ENCODE data around the gene LKAAEAR1. TPM values are rescaled to one million over a fixed set of nuclear protein-coding genes. Genes with fewer than 3 reads are reported as not detected.

Gene LKAAEAR1
- total and polyA plus RNA-seq, 2 of the 13 experiments (the other 11 are each of a cell fraction or from before 2014, with no cell fraction given): not detected

- peaks cover 56% of the 10 kb centered on the region for H3K4me1 ChIP-seq (ENCODE audit: insufficient read depth, low read length)
- no TSS peak for BruUV-seq (replicated peaks)
- H3K79me2 ChIP-seq (ENCODE audit: insufficient read depth, low read length): no peaks in the 10 kb centered on the region
- ChIA-PET POLR2A (interaction anchor here (1.2 to 3.7 kb wide), 11 partner anchors 10 to 407 kb away, joined by 4 to 34 read pairs (median 5); partner anchors contain the start of genes C20orf204, OPRL1, PRPF6 and RGS19), CTCF (ENCODE audit: low intra/inter-chr PET ratio, low total read pairs) (no interaction called here)
- H3K4me2 ChIP-seq (ENCODE audit: low read depth, low read length): peak overlapping the region; percentile 95
- H2AFZ ChIP-seq (ENCODE audit: low read length): no peak overlapping the region
- in situ Hi-C loops (cut with HindIII; ENCODE audit: extremely low pct_ligation_motif_present, low pct_unique_long_range_greater_than_20kb) (no loop called here), intact Hi-C loops (cut with micrococcal nuclease; ENCODE audit: unreplicated experiment) (loop anchor here (2.0 kb wide), 1 partner anchor 15 kb away; the partner anchor contains the start of gene OPRL1)
- H3K27ac ChIP-seq (ENCODE audit: extremely low read length, insufficient read depth, low read length): peak overlapping the region; percentile 78
- FAIRE-seq: peak; percentile 73
- peak overlapping the region; percentile 45 for H3K9ac ChIP-seq (ENCODE audit: insufficient read depth, low read depth, low read length)
- peak; percentile 20 for ATAC-seq
- H3K9me3 ChIP-seq (ENCODE audit: low read length): no peaks in the 10 kb centered on the region
- peaks cover 3 to 11% of the 10 kb centered on the region in 2 experiments; a peak in 2 of 5 replicates for H3K27me3 ChIP-seq (ENCODE audit: control insufficient read depth in 1 of 2, insufficient read depth in 2 of 2, low read length in 2 of 2)
- WGBS (ENCODE audit: low lambda C conversion rate): 5% methylated on average over 25 of the region's 27 CpGs
- H3K4me3 ChIP-seq (replicated peaks in 1 of 3; ENCODE audit: insufficient read depth in 1 of 3, low read depth in 2 of 3, low read length in 3 of 3): peak overlapping the region; percentile 8 to 98 (median 82); a peak in 5 of 6 replicates
- no peak for DNase-seq (ENCODE audit: low spot score)
- H3K36me3 ChIP-seq (replicated peaks in 1 of 2; ENCODE audit: control insufficient read depth in 1 of 2, insufficient read depth in 2 of 2, low read length in 2 of 2): no peaks in the 10 kb centered on the region
- peaks cover 4% of the 10 kb centered on the region; the same call in 1 of the 2 replicates for H4K20me1 ChIP-seq (ENCODE audit: insufficient read depth, low read length)
- TF ChIP-seq AHR (CRISPR knock-in tag; IDR thresholded peaks at IDR 0.05) (no peak), BRF2 (CRISPR knock-in tag; IDR thresholded peaks at IDR 0.05) (0 out of 2 replicates have a peak, but pooled peaks have one; percentile 42), ZNF329 (CRISPR knock-in tag; IDR thresholded peaks at IDR 0.05; ENCODE audit: low read depth) (0 out of 2 replicates have a peak, but pooled peaks have one; percentile 59), CSRNP1 (CRISPR knock-in tag; IDR thresholded peaks at IDR 0.05) (peak; percentile 66), MAFG (CRISPR knock-in tag; IDR thresholded peaks at IDR 0.05) (no peak), ZBTB7A (CRISPR knock-in tag; IDR thresholded peaks at IDR 0.05) (peak; percentile 98), ZNF253 (CRISPR knock-in tag; IDR thresholded peaks at IDR 0.05; ENCODE audit: borderline replicate concordance) (0 out of 2 replicates have a peak, but pooled peaks have one; percentile 36), ZNF777 (CRISPR knock-in tag; IDR thresholded peaks at IDR 0.05) (peak; percentile 12; the same call in 1 of the 2 replicates), CEBPB (IDR thresholded peaks at IDR 0.05; ENCODE audit: borderline replicate concordance, low read depth, low read length) (no peak), THAP8 (CRISPR knock-in tag; IDR thresholded peaks at IDR 0.05; ENCODE audit: borderline replicate concordance) (no peak), ZBTB42 (CRISPR knock-in tag; IDR thresholded peaks at IDR 0.05) (no peak; the same call in 1 of the 2 replicates), DMAP1 (CRISPR knock-in tag; IDR thresholded peaks at IDR 0.05) (0 out of 2 replicates have a peak, but pooled peaks have one; percentile 44), SOX13 (IDR thresholded peaks at IDR 0.05) (no peak), SOX13 (CRISPR knock-in tag; conservative IDR thresholded peaks at IDR 0.05 in 1 of 2, IDR thresholded peaks at IDR 0.05 in 1 of 2) (peak in 1 of 2 experiments; percentile 10; a peak in 2 of 4 replicates), ZFAT (CRISPR knock-in tag; conservative IDR thresholded peaks at IDR 0.05) (no peak), ZNF274 (CRISPR knock-in tag; IDR thresholded peaks at IDR 0.05) (no peak; the same call in 1 of the 2 replicates), ZNF691 (CRISPR knock-in tag; IDR thresholded peaks at IDR 0.05; ENCODE audit: borderline replicate concordance, low read depth) (no peak), EED (CRISPR knock-in tag; IDR thresholded peaks at IDR 0.05) (no peak; the same call in 1 of the 2 replicates)
These were observed 18.9 kb downstream of the LKAAEAR1 start for GRCh38 chr20:64065062-64065973.

Data from HepG2 (cell line).